Epidermal melanocyte (primary cell): Measurements from ENCODE around the gene SLC35F1.

Source experiments
- DNase-seq: peaks from one replicate; pipeline ENCODE4 v3.0.0; 2011; ENCODE audit warnings: low spot score; ENCODE audit not compliant: insufficient read length

The SLC35F1 gene

GRCh38 chr6:118354641-118355040 lies 447.6 kb downstream of the SLC35F1 start:
- no peak for DNase-seq

GRCh38 chr6:118356054-118356453 lies 449.0 kb downstream of the SLC35F1 start:
- DNase-seq: no peak

GRCh38 chr6:118356686-118357085 lies 449.6 kb downstream of the SLC35F1 start:
- no peak for DNase-seq
